EH (cell line): ENCODE results near the gene TST.
A peak's percentile ranks its signal among the peaks of the same experiment; 100 is the strongest.

Experiments
- DNase-seq: peaks from one replicate; pipeline ENCODE4 v3.0.0-alpha.2; 2015; ENCODE audit warnings: low read depth

The TST gene

GRCh38 chr22:37053310-37054055 is 34.2 kb upstream of the TST start:
- DNase-seq = no peak

DNA sequence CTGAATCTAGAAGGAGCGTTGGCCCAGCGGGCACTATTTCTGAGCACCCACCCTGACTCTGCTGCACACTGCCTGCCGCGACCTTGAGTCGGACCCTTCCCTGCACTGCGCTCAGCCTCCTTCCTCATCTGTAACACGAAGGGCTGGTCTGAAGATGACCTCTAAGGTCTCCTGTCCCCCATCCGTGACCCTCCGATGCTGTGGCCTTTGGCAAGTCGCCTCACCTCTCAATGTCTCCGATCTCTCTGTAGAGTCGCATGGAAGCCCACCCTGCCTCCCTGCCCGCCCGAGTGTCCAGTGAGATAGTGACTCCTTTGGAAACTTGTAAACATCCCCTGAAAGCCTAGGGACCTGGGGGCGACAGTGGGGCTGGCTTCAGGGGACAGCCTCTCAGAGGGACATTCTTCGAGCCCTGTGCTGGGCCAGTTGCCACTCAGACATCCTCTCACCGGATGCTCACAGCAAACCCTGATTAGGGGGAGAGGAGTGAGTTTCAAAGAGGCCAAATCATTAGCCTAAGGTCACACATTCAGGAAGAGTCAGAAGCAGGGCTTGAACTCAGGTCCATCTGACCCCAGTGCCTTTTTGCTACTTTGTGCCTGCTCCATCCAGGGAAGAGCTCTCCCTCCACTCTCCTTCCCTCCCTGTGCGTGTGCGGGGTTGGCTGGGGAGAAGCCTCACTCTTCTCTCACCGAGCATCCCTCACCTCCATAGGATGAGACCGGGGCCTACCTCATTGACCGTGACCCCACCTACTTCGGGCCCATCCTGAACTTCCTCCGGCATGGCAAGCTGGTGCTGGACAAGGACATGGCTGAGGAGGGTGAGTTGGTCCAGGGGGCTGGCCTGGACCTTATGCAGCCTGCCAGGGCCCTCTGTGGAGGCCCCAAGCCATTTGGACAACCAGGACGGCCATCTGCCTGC is 33.4 kb upstream of the TST start:
- no peak for DNase-seq

DNA sequence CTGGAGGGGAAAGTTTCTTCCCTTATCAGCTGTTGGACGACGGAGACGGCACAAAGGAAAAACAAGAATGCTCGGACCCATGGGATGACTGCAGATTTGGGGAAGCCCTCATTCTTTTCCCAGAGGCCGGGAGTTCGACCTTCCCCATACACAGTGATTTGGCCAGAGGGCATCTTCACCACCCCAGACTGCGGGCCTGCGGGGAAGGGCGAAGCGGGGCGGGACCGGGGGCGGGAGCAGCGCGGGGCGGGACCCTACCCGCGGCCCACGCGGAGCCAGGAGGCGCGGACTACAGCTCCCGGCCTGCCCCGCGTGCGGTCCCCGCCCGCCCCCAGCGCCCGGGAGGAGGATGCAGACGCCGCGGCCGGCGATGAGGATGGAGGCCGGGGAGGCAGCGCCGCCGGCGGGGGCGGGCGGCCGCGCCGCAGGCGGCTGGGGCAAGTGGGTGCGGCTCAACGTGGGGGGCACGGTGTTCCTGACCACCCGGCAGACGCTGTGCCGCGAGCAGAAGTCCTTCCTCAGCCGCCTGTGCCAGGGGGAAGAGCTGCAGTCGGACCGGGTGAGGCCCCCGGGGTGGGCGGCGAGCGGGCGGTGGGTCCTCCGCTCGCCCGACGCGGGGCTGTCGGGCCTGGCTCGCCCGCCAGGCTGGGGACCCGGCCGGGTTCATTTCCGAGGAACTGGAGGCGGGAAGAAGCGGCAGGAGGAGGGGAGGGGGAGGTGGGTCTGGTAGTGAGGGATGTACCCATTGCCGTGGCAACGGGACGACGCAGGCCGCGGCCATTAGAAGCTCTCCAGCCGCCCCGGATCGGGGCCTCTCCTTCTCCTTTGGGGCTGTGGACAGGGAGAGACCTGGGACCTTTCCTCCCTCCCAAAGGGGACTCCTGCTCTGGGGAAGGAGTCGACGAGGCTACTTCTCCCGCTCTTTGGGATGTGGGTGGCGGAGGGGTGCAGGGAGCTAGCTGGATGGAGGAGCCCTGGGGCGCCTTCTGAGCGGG is 32.4 kb upstream of the TST start, which contains the start of gene KCTD17:
Gene KCTD17 (plus strand): TSS at position 352 of the 995 bp plus-strand sequence. CDS start 19 bp downstream, at position 371.
- DNase-seq = peak; percentile 78

GRCh38 chr22:37050913-37051312 is 31.7 kb upstream of the TST start:
- no peak for DNase-seq

- no peak for DNase-seq
Observed at GRCh38 chr22:37049224-37049623, 30.0 kb upstream of the TST start.

DNA sequence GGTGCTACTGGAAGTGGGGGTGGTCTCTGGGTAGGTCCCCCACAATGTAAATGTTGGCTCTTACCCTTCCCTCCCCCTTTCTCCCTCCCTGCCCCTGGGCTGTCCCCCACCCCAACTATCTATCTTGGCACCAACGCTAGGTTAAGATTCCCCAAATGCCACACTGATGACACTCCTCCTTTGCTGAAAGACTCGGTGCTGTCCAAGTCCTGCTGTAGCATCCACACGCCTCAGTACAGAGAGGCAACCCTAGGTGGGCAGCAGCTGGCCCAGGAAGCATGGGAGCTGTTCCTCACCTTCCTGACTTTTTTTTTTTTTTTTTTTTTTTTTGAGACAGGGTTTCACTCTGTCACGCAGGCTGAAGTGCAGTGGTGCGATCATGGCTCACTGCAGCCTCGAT is 28.9 kb upstream of the TST start:
- DNase-seq = peak; percentile 52

GRCh38 chr22:37047006-37047405 is 27.8 kb upstream of the TST start:
- DNase-seq = no peak

DNA sequence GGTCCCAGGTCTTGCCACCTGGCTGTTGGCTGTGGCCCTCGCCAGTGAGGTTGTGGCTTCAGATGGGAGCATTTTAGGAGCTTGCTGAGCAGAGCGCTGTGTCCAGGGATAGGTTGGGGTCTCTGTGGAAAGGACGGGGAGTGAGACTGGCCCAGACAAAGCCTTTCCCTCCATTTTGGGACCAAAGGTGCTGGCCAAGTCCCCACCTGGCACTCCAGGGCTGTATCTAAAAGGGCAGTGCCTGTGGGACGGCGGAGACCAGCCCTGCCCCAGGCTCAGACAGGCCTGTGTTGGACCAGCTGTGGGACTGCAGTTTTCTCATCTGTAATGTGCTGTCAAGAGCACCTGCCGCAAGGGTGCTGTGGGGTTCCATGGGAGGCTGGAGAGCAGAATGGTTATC is 27.3 kb upstream of the TST start:
- no peak for DNase-seq

- peak; percentile 81 for DNase-seq
Observed at GRCh38 chr22:37045958-37046357, 26.7 kb upstream of the TST start.

DNA sequence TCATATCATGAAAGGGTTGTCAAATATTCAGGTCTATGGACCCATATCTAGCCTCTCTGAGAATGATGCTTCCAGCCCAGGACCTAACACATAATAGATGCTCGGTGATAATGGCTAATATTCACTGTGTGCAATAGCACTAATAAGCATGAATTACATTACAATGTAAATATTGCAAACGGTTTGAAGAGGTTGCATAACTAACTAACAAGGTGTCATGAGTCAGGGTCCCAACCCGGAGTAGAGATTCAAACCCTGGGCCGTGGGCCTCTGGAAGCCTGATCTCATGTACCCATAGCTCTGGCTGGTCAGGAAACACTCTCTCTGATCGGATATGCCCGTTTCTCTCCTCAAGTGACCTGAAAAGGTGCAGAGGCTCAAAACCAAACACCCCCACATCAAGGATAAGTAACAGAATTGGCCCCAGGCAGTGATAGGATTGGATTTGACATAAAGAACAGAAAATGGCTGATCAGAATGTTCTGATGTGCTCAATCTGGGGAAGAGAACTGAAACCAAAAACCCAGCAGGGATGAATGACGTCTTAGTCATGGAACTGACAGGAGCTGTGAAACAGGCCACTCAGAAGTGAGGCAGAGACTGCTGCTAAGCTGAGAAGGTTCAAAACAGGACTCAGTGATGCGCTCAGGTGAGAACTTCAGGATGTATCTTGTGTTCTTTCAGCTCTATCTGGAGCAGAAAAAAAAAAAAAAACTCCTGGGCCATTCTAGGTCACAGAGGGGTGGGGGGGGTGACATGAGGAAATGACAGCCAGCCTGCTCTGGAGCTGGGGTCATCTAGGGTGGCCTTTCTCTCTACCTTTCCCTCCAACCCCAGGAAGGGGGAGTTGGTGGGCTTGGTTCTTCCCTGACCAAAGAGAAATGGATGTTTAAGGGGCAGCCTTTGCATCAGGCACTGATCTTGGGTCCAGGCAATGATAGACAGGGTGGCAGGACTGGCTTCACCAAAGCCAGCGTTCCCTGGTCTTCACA is 25.7 kb upstream of the TST start:
- peak; percentile 19 for DNase-seq

DNA sequence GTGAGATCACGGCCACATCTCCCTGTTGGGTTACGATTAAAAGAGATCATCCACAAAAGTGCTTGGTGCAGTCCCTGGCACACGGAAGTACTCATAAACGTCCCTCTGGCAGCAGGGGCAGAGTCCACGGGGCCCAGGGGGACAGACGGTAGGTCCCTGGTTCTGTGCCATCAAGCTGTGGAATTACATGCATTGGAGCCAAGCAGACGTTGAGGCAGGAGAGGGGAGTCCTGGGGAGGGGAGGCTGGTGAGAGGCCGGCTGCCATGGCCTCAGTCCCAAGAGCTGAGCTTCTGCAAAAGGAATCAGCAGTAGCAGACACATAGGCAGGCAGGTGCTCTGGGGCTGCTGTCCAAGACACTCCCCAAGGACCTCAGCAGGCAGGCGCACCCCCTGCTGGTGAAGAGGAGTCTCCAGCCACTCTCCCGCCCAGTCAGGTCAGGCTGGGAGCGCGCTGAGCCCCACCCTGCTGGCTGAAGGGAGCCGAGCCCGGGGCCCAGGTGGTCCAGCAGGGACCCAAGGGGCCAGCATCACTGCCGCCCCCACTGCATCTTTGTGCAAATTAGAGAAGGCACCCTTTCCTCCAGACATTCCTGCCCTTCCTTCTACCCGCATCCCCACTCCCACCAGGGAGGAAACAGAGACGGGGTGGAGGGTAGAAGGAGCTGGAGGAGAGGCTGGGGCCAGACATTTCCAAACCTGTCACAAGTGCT is 24.7 kb upstream of the TST start:
- DNase-seq = peak; percentile 42

DNA sequence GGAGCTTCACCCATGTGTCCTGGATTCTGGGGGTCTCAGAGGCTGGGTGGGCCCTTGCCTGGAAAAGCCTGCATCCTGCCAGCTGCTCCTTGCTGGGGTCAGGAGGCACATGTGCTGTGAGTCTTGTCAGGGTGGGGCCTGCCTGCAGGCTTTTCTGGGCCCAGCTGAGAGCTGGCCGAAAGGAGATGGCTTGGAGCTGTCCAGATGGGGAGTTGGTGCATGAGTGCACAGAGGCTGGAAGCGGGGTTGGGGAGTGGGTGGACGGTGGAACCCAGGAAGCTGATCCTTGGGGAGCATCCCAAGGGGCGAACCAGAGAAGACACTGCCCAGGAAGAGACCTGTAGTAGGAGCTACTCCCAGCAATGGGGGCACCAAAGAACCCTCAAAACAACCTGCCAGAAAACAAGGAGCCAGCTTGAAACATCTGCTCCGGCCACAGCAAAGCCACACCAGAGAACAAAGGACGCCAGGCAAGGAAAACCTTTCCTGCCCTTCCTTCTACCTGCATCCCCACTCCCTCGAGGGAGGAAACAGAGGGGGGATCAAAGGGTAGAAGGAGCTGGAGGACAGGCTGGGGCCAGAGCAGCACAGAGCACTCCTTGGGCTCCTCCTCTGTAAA is 24.1 kb upstream of the TST start:
- no peak for DNase-seq

GRCh38 chr22:37039466-37039865 is 20.2 kb upstream of the TST start:
- no peak for DNase-seq

GRCh38 chr22:37037669-37038068 is 18.4 kb upstream of the TST start:
- no peak for DNase-seq

GRCh38 chr22:37036655-37037377 is 17.6 kb upstream of the TST start:
- DNase-seq = no peak

- DNase-seq = no peak
Observed at GRCh38 chr22:37033605-37034430, 14.6 kb upstream of the TST start.

DNA sequence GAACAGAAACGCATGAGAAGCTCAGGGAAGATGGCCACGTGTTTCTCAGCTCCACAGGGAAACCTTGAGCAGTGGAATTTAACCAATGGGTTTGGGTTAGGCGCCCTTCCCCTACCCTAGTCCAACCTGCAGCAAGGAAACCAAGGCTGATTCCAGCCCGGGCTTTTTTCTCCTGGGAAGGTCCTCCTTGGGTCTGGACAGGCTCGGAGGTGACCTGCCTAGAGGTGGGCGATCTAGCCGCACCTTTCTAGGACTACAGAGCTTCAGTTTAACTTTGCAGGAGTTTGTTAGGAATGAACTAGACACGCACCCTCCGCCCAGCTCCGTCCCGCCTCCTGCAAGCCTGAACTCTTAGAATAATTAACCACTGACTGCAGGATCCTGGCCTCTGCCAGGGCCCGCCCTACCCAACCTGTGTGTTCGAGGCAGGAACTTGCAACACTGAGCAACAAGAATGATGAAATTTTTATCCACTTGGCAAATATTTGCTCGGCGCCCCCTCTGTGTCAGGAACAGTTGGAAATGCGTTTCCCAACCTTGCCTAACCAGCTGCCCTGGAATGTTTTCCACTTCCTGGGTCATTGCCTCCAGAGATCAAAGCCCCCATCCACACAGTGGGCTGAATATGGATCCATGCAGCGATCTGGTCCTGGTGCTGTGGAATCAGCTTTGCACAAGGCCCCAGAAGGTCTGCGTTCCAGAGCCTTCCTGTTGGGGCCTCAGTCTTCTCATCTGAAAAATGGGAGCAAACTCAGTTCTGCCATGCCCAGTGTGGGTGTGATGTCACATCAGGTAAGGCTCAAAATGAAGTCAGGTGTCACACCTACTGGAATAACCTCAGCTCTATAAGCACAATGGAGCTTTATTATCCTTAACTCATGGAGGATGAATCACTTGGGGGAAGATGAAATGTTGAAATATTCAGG is 13.6 kb upstream of the TST start:
- peak; percentile 40 for DNase-seq
